GM19025 (cell line): ENCODE results near the gene TMEM232.
"Not testable (repeated sequence)": the region's sequence is repeated elsewhere in the genome, so short reads cannot be mapped to it uniquely, and the experiment has no call there.

Experiments
- ATAC-seq: cut with Tn5 transposase; IDR thresholded peaks from one replicate; pipeline ENCODE4 v1.9.1; 2021; ENCODE audit warnings: mild to moderate bottlenecking, low read depth, moderate library complexity; ENCODE audit not compliant: unreplicated experiment

The TMEM232 gene

DNA sequence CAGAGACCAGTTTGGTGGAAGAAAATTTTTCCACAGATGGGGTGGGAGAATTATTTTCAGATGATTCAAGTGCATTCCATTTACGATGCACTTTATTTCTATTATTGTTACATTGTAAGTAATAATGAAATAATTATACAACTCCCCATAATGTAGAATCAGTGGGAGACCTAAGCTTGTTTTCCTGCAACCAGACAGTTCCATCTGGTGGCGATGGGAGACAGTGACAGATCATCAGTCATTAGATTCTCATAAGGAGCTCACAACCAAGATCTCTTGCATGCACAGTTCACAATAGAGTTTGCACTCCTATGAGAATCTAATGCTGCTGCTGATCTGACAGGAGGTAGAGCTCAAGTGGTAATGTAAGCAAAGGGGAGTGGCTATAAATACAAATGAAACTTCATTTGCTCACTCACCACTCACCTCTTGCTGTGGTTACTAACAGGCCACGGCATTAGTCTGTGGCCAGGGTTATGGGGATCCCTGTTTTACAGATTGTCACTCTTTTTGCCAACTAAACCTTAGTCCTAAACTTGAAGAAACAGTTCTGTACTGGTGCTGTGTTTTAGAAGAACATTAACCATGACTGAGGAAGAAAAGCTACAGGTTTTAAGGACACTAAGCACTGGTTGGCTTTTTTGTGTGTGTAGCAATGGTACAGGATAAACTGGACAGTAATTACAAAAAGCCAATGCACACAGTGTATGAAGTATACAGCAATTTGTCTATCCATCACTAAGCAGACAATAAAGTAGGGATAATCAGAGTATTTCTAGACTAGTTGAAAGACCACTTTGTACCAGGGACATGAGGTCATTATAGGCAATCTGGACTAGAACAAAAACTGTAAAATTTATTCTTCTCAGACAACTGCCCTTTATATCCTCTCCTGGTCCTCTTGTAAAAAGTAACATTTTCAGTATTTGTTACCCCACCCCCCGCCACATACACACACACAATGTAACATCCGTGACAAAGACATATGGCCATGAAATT, 9.9 kb downstream of the TMEM232 start:
- peak; percentile 80 for ATAC-seq

GRCh38 chr5:110707260-110707844, 19.1 kb downstream of the TMEM232 start:
- ATAC-seq = no peak

DNA sequence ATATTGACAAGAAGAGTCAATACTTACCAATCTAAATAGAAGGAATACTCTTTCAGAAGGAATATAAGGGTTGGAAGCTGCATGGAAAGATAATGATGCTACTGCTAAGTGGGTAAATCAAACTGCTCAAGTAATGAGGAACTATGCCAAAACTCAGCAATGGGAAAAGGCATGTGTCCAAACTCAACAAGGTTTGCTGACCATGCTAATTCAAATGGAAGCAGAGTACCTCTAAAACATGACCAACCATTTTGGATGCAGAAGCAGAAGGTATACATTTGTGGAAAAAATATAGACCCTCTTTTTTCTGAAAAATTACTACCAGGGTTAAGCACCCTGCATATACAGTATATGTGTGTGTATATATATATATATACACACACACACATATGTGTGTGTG, 21.1 kb downstream of the TMEM232 start:
- no peak for ATAC-seq

GRCh38 chr5:110703481-110703880, 23.0 kb downstream of the TMEM232 start:
- no peak for ATAC-seq

- no peak for ATAC-seq
These were observed 23.8 kb downstream of the TMEM232 start for GRCh38 chr5:110702704-110703103.

DNA sequence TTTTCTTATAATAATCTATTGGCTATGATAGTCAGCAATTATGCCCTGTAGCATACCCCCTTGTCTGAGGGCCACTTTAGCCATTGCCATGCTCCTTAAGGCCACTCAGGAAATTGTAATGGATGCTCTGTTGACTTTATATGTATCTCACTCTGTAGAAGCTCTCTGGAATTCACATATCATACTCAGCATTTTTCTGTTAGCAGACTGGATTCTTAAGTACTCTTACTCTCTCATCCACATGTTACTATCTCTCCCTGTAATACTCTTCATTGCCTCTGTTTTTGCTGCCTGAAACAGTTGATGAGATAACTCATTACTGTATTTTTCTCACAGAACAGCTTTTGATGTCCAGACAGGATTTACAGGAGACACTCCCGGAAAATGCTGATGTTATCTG, 24.2 kb downstream of the TMEM232 start:
- no peak for ATAC-seq

DNA sequence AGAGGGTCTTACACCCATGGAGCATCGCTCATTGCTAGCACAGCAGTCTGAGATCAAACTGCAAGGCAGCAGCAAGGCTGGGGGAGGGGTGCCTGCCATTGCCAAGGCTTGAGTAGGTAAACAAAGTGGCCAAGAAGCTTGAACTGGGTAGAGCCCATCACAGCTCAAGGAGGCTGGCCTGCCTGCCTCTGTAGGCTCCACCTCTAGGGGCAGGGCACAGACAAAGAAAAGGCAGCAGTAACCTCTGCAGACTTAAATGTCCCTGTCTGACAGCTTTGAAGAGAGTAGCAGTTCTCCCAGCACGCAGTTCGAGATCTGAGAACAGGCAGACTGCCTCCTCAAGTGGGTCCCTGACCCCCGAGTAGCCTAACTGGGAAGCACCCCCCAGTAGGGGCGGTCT, 33.8 kb downstream of the TMEM232 start:
- ATAC-seq = not testable (repeated sequence)

DNA sequence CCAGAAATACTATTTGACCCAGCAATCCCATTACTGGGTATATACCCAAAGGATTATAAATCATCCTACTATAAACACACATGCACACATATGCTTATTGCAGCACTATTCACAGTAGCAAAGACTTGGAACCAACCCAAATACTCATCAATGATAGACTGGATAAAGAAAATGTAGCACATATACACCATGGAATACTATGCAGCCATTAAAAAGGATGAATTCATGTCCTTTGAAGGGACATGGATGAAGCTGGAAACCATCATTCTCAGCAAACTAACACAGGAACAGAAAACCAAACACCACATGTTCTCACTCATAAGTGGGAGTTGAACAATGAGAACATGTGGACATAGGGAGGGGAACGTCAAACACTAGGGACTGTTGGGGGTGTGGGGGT, 35.9 kb downstream of the TMEM232 start:
- ATAC-seq = not testable (repeated sequence)

- ATAC-seq = no peak
These were observed 39.0 kb downstream of the TMEM232 start for GRCh38 chr5:110687485-110687884.

GRCh38 chr5:110686270-110686669, 40.2 kb downstream of the TMEM232 start:
- no peak for ATAC-seq

DNA sequence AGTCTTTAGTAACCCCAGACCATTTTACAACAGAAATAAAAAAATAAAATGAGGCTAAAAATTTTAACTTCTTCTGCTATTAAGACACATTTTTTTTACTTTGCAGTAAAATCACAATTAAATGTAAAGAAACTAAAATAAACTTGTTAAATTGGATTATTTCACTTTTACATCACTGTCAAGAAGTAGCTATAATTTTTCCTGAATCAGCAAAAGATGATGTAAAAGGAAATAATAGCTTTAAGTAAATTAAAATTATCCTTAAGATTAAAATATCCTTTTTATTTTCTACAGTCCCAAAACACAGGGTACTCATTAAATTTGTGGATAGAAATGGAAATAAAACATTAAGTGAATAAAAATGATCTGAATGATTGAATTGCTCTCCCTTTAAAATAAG, 44.5 kb downstream of the TMEM232 start:
- ATAC-seq = no peak

- ATAC-seq = no peak
These were observed 45.4 kb downstream of the TMEM232 start for GRCh38 chr5:110681109-110681508.

GRCh38 chr5:110676554-110676953, 49.9 kb downstream of the TMEM232 start:
- ATAC-seq = not testable (repeated sequence)

- no peak for ATAC-seq
These were observed 61.2 kb downstream of the TMEM232 start for GRCh38 chr5:110665184-110665726.

DNA sequence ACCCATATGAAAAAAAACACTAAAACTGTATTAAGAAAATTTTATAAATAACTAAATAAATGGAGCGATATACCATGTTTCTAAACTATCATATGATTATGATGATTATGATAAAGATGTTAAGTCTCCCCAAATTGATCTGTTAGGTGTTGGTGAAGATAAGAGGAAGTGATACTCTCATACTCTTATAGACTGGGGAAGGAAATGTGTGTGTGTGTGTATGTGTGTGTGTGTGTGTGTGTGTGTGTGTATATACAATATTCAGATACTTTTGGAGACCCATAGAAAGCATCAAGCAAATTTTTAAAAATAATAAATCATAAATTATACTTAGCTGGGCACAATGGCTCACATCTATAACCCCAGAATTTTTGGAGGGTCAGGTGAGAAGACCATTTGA, 62.9 kb downstream of the TMEM232 start:
- ATAC-seq = no peak

DNA sequence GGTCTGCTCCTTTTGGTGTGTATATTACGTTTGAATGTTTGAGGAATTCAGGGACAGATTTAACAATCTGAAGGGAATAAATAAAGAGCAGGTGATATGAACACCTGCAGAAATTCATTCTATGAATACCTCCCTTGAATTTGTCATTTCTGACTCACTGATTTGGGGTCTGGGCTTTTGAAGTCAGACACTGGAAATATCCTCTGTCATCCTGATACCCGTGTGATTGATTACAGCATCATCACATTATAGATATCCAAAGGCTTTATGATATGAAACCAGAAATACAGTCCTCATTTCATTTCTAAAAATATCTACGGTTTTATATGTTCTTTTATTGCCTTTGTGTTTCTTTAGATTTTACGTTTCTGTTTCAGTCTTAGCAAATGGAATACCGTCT, 68.5 kb downstream of the TMEM232 start:
- ATAC-seq = no peak

DNA sequence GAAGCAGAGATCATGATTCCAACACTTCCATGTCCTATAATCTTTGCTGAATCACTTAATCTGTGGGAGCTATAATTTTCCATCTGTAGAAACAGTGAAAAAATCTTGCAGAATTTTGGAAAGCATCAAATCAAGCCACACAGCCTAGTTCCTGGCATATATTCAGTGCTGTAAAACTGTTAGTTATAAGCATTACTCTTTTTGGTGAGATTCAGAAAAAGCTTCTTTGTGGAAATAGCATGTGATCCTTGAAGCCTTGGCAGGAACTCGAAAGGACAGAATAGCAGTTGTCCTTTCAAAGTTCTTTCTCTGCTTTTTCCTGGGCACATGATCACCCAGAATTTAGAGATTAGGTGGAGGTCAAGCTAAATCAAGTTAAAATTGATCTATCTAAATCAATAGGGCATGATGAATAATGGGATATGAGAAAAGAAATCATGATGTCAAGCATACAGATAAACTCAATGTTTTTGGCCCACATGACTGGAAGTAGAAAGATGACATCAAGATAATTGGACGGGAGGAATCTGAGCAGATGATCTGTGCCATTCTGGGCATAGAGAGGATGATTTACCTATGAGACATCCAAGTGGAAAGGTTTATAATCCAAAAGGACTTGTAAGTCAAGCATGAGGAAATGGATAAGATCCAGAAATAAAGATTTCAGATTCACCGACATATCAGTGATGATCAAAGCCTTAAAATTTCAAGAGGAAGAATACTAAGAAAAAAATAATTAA, 73.1 kb downstream of the TMEM232 start:
- ATAC-seq = no peak

GRCh38 chr5:110651507-110651906, 75.0 kb downstream of the TMEM232 start:
- ATAC-seq = no peak

- no peak for ATAC-seq
These were observed 82.1 kb downstream of the TMEM232 start for GRCh38 chr5:110644357-110644756.

GRCh38 chr5:110638970-110639902, 87.2 kb downstream of the TMEM232 start:
- ATAC-seq = no peak
